IMR-90 (cell line): ENCODE data around the gene NUP98. TPM values are rescaled to one million over a fixed set of nuclear protein-coding genes. Genes with fewer than 3 reads are reported as not detected.

Source experiments
- ATAC-seq: fragments of 200-7000 bp; cut with Tn5 transposase; 2 replicates; pipeline ENCODE4 v1.9.1; 2020; ENCODE audit warnings: low read depth, mild to moderate bottlenecking, moderate library complexity
- BruUV-seq: library from RNA; stranded (reverse); fragments of 400-500 nt; replicated peaks from 2 replicates; lab custom pipeline; 2021; lab: Mats Ljungman, UMichigan
- CTCF ChIA-PET: fragments of 300-600 bp; formaldehyde crosslinking; extraction: SDS; loops from one replicate; lab custom pipeline; 2021; ENCODE audit warnings: antibody characterized with exemption; lab: Yijun Ruan, JAX
- POLR2A ChIA-PET: fragments of 300-600 bp; sonication (Branson Sonifier 250); formaldehyde crosslinking; loops from one replicate; lab custom pipeline; 2022; ENCODE audit warnings: antibody characterized with exemption; ENCODE audit not compliant: unreplicated experiment; lab: Charles Lee
- DNase-seq: peaks from one replicate; pipeline ENCODE4 v3.0.0; 2013
- H2AFZ ChIP-seq: replicated peaks from 2 replicates; pipeline ENCODE3; 2013; ENCODE audit warnings: low read length, mild to moderate bottlenecking; ENCODE audit not compliant: poor library complexity
- H2AK5ac ChIP-seq: 2 replicates; pipeline ENCODE4 v1.6.1; 2013; ENCODE audit warnings: low read depth, low read length, inconsistent platforms
- H2AK9ac ChIP-seq: replicated peaks from 2 replicates; pipeline ENCODE3; 2013; ENCODE audit warnings: mild to moderate bottlenecking, low read depth, low read length, moderate library complexity; ENCODE audit not compliant: poor library complexity
- H2BK120ac ChIP-seq: 2 replicates; pipeline ENCODE4 v1.6.1; 2013; ENCODE audit warnings: low read depth, low read length, inconsistent platforms
- H2BK15ac ChIP-seq: 3 replicates; pipeline ENCODE4 v1.6.1; 2013; ENCODE audit warnings: low read depth, low read length, inconsistent platforms
- H2BK20ac ChIP-seq: 2 replicates; pipeline ENCODE4 v1.6.1; 2013; ENCODE audit warnings: low read depth, mild to moderate bottlenecking, inconsistent platforms, low read length, moderate library complexity
- H2BK5ac ChIP-seq: 2 replicates; pipeline ENCODE4 v1.6.1; 2013; ENCODE audit warnings: mild to moderate bottlenecking, low read depth, low read length, inconsistent platforms; ENCODE audit not compliant: poor library complexity, severe bottlenecking
- H3K14ac ChIP-seq: replicated peaks from 2 replicates; pipeline ENCODE4 v1.6.1; 2013; ENCODE audit warnings: low read depth, low read length, inconsistent platforms
- H3K18ac ChIP-seq: 2 replicates; pipeline ENCODE4 v1.6.1; 2013; ENCODE audit warnings: low read depth, low read length, control low read depth
- H3K23ac ChIP-seq: 2 replicates; pipeline ENCODE4 v1.6.1; 2013; ENCODE audit warnings: low read depth, low read length, inconsistent platforms
- H3K27ac ChIP-seq: 2 replicates; pipeline ENCODE4 v1.5.1; 2013; ENCODE audit warnings: mild to moderate bottlenecking, control low read depth, low read length; ENCODE audit not compliant: insufficient read depth
- H3K27me3 ChIP-seq: 2 replicates; pipeline ENCODE4 v1.6.1; 2013; ENCODE audit warnings: low read length; ENCODE audit not compliant: control insufficient read depth, insufficient read depth
- H3K36me3 ChIP-seq: 2 replicates; pipeline ENCODE4 v1.6.1; 2013; ENCODE audit warnings: low read length, mixed read lengths; ENCODE audit not compliant: control insufficient read depth, insufficient read depth
- H3K4ac ChIP-seq: 2 replicates; pipeline ENCODE4 v1.6.1; 2013; ENCODE audit warnings: low read depth, low read length, inconsistent platforms
- H3K4me1 ChIP-seq: 2 replicates; pipeline ENCODE4 v1.6.1; 2013; ENCODE audit warnings: low read length, mixed read lengths; ENCODE audit not compliant: control insufficient read depth, insufficient read depth
- H3K4me2 ChIP-seq: 2 replicates; pipeline ENCODE4 v1.6.1; 2013; ENCODE audit warnings: low read depth, mild to moderate bottlenecking, control low read depth, low read length, moderate library complexity
- H3K4me3 ChIP-seq: 2 replicates; pipeline ENCODE4 v1.5.1; 2013; ENCODE audit warnings: low read depth, mild to moderate bottlenecking, control low read depth, low read length, moderate library complexity; ENCODE audit not compliant: insufficient read depth
- H3K56ac ChIP-seq: 2 replicates; pipeline ENCODE4 v1.6.1; 2013; ENCODE audit warnings: low read length, inconsistent platforms; ENCODE audit not compliant: insufficient read depth; ENCODE audit errors: extremely low read depth
- H3K79me1 ChIP-seq, 2 experiments: 2 replicates each; pipeline ENCODE4 v1.6.1; 2013; ENCODE audit warnings: low read length in 2 of 2, inconsistent platforms in 1 of 2, low read depth in 1 of 2
- H3K9ac ChIP-seq: 2 replicates; pipeline ENCODE4 v1.6.1; 2013; ENCODE audit warnings: low read depth, low read length, control low read depth
- H3K9me1 ChIP-seq: 2 replicates; pipeline ENCODE4 v1.6.1; 2013; ENCODE audit warnings: low read length, inconsistent platforms; ENCODE audit not compliant: insufficient read depth
- H3K9me3 ChIP-seq: 2 replicates; pipeline ENCODE4 v1.6.1; 2013; ENCODE audit warnings: low read length; ENCODE audit not compliant: control insufficient read depth, insufficient read depth
- H4K20me1 ChIP-seq: 2 replicates; pipeline ENCODE4 v1.6.1; 2013; ENCODE audit warnings: low read length, inconsistent platforms; ENCODE audit not compliant: insufficient read depth
- H4K5ac ChIP-seq: 2 replicates; pipeline ENCODE4 v1.6.1; 2013; ENCODE audit warnings: mild to moderate bottlenecking, low read depth, low read length, control low read depth
- H4K8ac ChIP-seq, 2 experiments: 2 replicates each; pipeline ENCODE4 v1.6.1; 2013; ENCODE audit warnings: low read depth in 2 of 2, low read length in 2 of 2, control low read depth in 1 of 2, inconsistent platforms in 1 of 2
- H4K91ac ChIP-seq: 2 replicates; pipeline ENCODE4 v1.6.1; 2013; ENCODE audit warnings: low read depth, low read length, inconsistent platforms; ENCODE audit not compliant: insufficient read depth
- BHLHE40 ChIP-seq: fragments of 150-350 bp; IDR thresholded peaks from 2 replicates; pipeline ENCODE4 v1.6.1; 2016; ENCODE audit warnings: mild to moderate bottlenecking, low read depth, low read length
- ELK1 ChIP-seq: fragments of 150-350 bp; IDR thresholded peaks from 2 replicates; pipeline ENCODE4 v1.6.1; 2016; ENCODE audit warnings: low read depth, mild to moderate bottlenecking, low read length, moderate library complexity, borderline replicate concordance
- MAZ ChIP-seq: IDR thresholded peaks from 2 replicates; pipeline ENCODE4 v1.6.1; 2012; ENCODE audit warnings: low read depth, mild to moderate bottlenecking, low read length, improper control_type of control experiment, moderate library complexity, borderline replicate concordance
- RAD21 ChIP-seq: IDR thresholded peaks from 2 replicates; pipeline ENCODE4 v1.6.1; 2012; ENCODE audit warnings: low read length, improper control_type of control experiment
- RCOR1 ChIP-seq: IDR thresholded peaks from 2 replicates; pipeline ENCODE4 v1.6.1; 2012; ENCODE audit warnings: mild to moderate bottlenecking, low read length, improper control_type of control experiment; ENCODE audit not compliant: insufficient replicate concordance
- RFX5 ChIP-seq: IDR thresholded peaks from 2 replicates; pipeline ENCODE4 v1.8.0; 2012; ENCODE audit warnings: low read depth, mild to moderate bottlenecking, low read length, moderate library complexity
- SMC3 ChIP-seq: fragments of 150-350 bp; IDR thresholded peaks from 2 replicates; pipeline ENCODE4 v1.6.1; 2016; ENCODE audit warnings: low read depth, mild to moderate bottlenecking, antibody characterized with exemption, low read length, moderate library complexity
- WGBS, 2 experiments: methylation state at CpG; one replicate each; pipeline versions ENCODE4 v1.1.5 to v1.1.7; 2013; ENCODE audit warnings: missing lambda C conversion rate in 2 of 2; ENCODE audit not compliant: insufficient read length in 1 of 2; ENCODE audit errors: extremely low coverage in 2 of 2; 5-methylcytosine and 5-hydroxymethylcytosine counted together
- dilution Hi-C: fragments of 300-500 bp; cut with HindIII; formaldehyde crosslinking; loops from one replicate; pipeline ENCODE4 v1.14.3; 2018; ENCODE audit warnings: low sequenced_read_pairs; ENCODE audit not compliant: unreplicated experiment
- in situ Hi-C: fragments of 300-500 bp; cut with MboI; formaldehyde crosslinking; loops from 3 replicates; pipeline ENCODE4 v1.14.3; 2019; ENCODE audit warnings: low sequenced_read_pairs, inconsistent platforms, mixed read lengths
- intact Hi-C: fragments of 100-400 bp; cut with micrococcal nuclease; formaldehyde crosslinking; loops from 2 replicates; pipeline ENCODE4 v1.10.0; 2022
- polyA plus RNA-seq, 3 experiments: library from polyadenylated mRNA; depleted of rRNA; stranded (reverse); fragments of >200 nt; gene quantifications; 2 replicates each; pipeline ENCODE4 v1.2.3, GENCODE V29; 2012; ENCODE audit warnings: low replicate concordance in 1 of 3
- total RNA-seq: library from RNA; depleted of rRNA; stranded (reverse); fragments of >200 nt; gene quantifications from 2 replicates; pipeline ENCODE4 v1.2.3, GENCODE V29; 2012

NUP98 gene
- total and polyA plus RNA-seq, 2 of the 4 experiments (the other 2 are of a cell fraction): 103 to 138 TPM

- Histone ChIP-seq H4K8ac (no peak overlapping the region), H3K4me3 (no peak overlapping the region), H2BK120ac (no peak overlapping the region), H3K9me1 (peaks cover 3% of the 10 kb centered on the region; the same call in 1 of the 2 replicates), H2BK5ac (peak overlapping the region; percentile 41), H2AFZ (no peak overlapping the region), H3K14ac (no peak overlapping the region), H3K4ac (no peak overlapping the region), H3K4me1 (peaks cover 7% of the 10 kb centered on the region; the same call in 1 of the 2 replicates), H4K91ac (no peak overlapping the region), H4K5ac (no peak overlapping the region; the same call in 1 of the 2 replicates), H3K23ac (no peak overlapping the region), H3K36me3 (peaks cover 36% of the 10 kb centered on the region), H3K9me3 (no peaks in the 10 kb centered on the region), H2AK9ac (no peak overlapping the region), H3K56ac (no peak overlapping the region), H3K4me2 (no peak overlapping the region), H3K27ac (peak overlapping the region; percentile 33; the same call in 1 of the 2 replicates), H3K9ac (no peak overlapping the region), H2AK5ac (no peak overlapping the region), H2BK15ac (no peak overlapping the region), H2BK20ac (no peak overlapping the region), H3K18ac (peak overlapping the region; percentile 9; the same call in 1 of the 2 replicates), H4K20me1 (peaks cover 5% of the 10 kb centered on the region; the same call in 1 of the 2 replicates), H3K27me3 (no peaks in the 10 kb centered on the region), H3K79me1 (peaks cover 21 to 38% of the 10 kb centered on the region in 2 experiments)
- TF ChIP-seq SMC3 (no peak), MAZ (no peak), RAD21 (no peak), RCOR1 (no peak), RFX5 (no peak), BHLHE40 (no peak), ELK1 (no peak)
- no peak for ATAC-seq
- no TSS peak for BruUV-seq
- intact Hi-C loops (loop anchor here (10.0 kb wide), 1 partner anchor 371 kb away; no protein-coding TSS in a partner anchor), dilution Hi-C loops (no loop called here), in situ Hi-C loops (no loop called here)
- CTCF ChIA-PET: no interaction called here
- DNase-seq: no peak
- POLR2A ChIA-PET: no interaction called here
- no CpG with 5 or more reads among the region's 3 CpGs for WGBS, 2 experiments
These were observed 94.0 kb downstream of the NUP98 start for GRCh38 chr11:3703383-3703782.
